Psoas muscle (tissue), 8 donors: ENCODE results near the gene GLT1D1. TPM values are rescaled to one million over a fixed set of nuclear protein-coding genes. Genes with fewer than 3 reads are reported as not detected.
"Not testable (repeated sequence)": the region's sequence is repeated elsewhere in the genome, so short reads cannot be mapped to it uniquely, and the experiment has no call there.

Source experiments
- ATAC-seq, 4 donors: fragments of 200-7000 bp; cut with Tn5 transposase; one replicate each; pipeline ENCODE4 v1.9.1; 2020; ENCODE audit warnings: moderate library complexity in 3 of 4, mild to moderate bottlenecking in 2 of 4
- DNase-seq, 2 donors: peaks; one replicate each; pipeline ENCODE4 v3.0.0-alpha.2; 2020
- H3K27ac ChIP-seq: fragments of 200-600 bp; one replicate; pipeline ENCODE4 v1.8.0; 2022
- H3K27me3 ChIP-seq, 3 donors: fragments of 200-600 bp in 1 of 3; one replicate each; pipeline versions ENCODE4 v1.6.1 to v1.8.0; 2013 to 2022; ENCODE audit warnings: low read length in 2 of 3, mild to moderate bottlenecking in 2 of 3, moderate library complexity in 1 of 3; ENCODE audit not compliant: insufficient read depth in 3 of 3
- H3K36me3 ChIP-seq, 2 donors: fragments of 200-600 bp in 1 of 2; one replicate each; pipeline versions ENCODE4 v1.6.1 to v1.8.0; 2013 to 2022; ENCODE audit warnings: low read depth in 1 of 2, mild to moderate bottlenecking in 1 of 2, moderate library complexity in 1 of 2; ENCODE audit not compliant: insufficient read depth in 1 of 2
- H3K4me1 ChIP-seq: fragments of 200-600 bp; one replicate; pipeline ENCODE4 v1.8.0; 2022
- H3K4me3 ChIP-seq: fragments of 200-600 bp; one replicate; pipeline ENCODE4 v1.8.0; 2022; ENCODE audit warnings: mild to moderate bottlenecking
- H3K9me3 ChIP-seq: fragments of 200-600 bp; one replicate; pipeline ENCODE4 v1.8.0; 2022
- WGBS, 3 donors: extraction: QIAGEN DNeasy Blood & Tissue Kit; methylation state at CpG; one replicate each; pipeline versions ENCODE4 v1.1.6 to v1.1.7; 2013; 5-methylcytosine and 5-hydroxymethylcytosine counted together
- intact Hi-C, 2 donors: fragments of 100-400 bp; cut with DNase I; formaldehyde crosslinking; loops; one replicate each; pipeline versions ENCODE4 v1.11.0 to v1.14.2; 2022
- polyA plus RNA-seq, 3 donors: library from polyadenylated mRNA; stranded (reverse); fragments of 200-250 nt; gene quantifications; one replicate each; pipeline ENCODE4 v1.2.3, GENCODE V29; 2013
- total RNA-seq, 4 donors: library from RNA; stranded (reverse); fragmentation: NEBNext Ultra II Directional in 2 of 4; extraction: Animal tissue kit (Norgen Biotek cat#: 25700) in 2 of 4; gene quantifications; one replicate each; pipeline versions ENCODE4 v1.2.1 to v1.2.4, GENCODE V29; 2021 to 2023
- TF ChIP-seq, protein P1 (sequence below): fragments of 200-600 bp; IDR thresholded peaks from one replicate; pipeline ENCODE4 v1.8.0; 2022; ENCODE audit warnings: antibody characterized with exemption
- donor health status: healthy with polysubstance abuse.
- donor health status: DM: no; HTN: no; CAD: no; lungs with moderate emphysema.
- donor health status: Bipolar disorder and iron deficiency.
- donor health status: healthy.
- donor health status: DM: yes; HTN: yes; CAD: no.
- donor health status: DM: no; HTN: no; CAD: no.
- donor health status: DM: no; HTN: no; CAD: no.
- donor health status: DM: yes; HTN: yes; CAD: no.

The GLT1D1 gene
- total and polyA plus RNA-seq, 7 donors: 0.32 to 3.1 (median 0.95) TPM

- H3K4me1 ChIP-seq: no peaks in the 10 kb centered on the region
- H3K27me3 ChIP-seq: no peaks in the 10 kb centered on the region
- intact Hi-C loops: no loop called here
- no peak overlapping the region for H3K27ac ChIP-seq
- no peak overlapping the region for H3K4me3 ChIP-seq
- H3K9me3 ChIP-seq: no peaks in the 10 kb centered on the region
- ATAC-seq (no peak), DNase-seq (no peak)
- 43 to 50% (median 46%) methylated on average over 8 of the region's 8 CpGs for WGBS, 3 donors
- H3K36me3 ChIP-seq: no peaks in the 10 kb centered on the region
- TF ChIP-seq, protein P1, sequence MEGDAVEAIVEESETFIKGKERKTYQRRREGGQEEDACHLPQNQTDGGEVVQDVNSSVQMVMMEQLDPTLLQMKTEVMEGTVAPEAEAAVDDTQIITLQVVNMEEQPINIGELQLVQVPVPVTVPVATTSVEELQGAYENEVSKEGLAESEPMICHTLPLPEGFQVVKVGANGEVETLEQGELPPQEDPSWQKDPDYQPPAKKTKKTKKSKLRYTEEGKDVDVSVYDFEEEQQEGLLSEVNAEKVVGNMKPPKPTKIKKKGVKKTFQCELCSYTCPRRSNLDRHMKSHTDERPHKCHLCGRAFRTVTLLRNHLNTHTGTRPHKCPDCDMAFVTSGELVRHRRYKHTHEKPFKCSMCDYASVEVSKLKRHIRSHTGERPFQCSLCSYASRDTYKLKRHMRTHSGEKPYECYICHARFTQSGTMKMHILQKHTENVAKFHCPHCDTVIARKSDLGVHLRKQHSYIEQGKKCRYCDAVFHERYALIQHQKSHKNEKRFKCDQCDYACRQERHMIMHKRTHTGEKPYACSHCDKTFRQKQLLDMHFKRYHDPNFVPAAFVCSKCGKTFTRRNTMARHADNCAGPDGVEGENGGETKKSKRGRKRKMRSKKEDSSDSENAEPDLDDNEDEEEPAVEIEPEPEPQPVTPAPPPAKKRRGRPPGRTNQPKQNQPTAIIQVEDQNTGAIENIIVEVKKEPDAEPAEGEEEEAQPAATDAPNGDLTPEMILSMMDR: no peak
These were observed 12.3 kb upstream of the GLT1D1 start for GRCh38 chr12:128840862-128841468.

- Histone ChIP-seq H3K27me3 (no peaks in the 10 kb centered on the region), H3K4me3 (no peak overlapping the region), H3K4me1 (no peaks in the 10 kb centered on the region), H3K9me3 (no peaks in the 10 kb centered on the region), H3K36me3 (no peaks in the 10 kb centered on the region), H3K27ac (no peak overlapping the region)
- TF ChIP-seq, protein P1: no peak
- WGBS, 3 donors: 87 to 93% (median 93%) methylated on average over 11 of the region's 11 CpGs
- ATAC-seq (no peak), DNase-seq (no peak)
- intact Hi-C loops: no loop called here
These were observed 10.7 kb upstream of the GLT1D1 start for GRCh38 chr12:128842579-128842978.

DNA sequence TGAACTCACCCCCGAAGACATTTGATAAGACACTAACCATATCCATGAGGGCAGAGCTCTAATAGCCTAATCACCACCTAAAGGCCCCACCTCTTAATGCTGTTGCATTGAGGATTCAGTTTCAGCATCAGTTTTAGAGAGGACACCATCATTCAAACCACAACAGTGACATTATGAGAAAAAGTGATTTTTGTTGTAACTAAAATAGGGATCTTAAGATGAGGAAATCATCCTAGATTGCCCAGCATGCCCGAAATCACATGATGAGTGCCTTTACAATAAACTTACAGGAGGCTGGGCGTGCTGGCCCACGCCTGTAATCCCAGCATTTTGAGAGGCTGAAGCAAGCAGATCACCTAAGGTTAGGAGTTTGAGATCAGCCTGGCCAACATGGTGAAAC lies 9.7 kb upstream of the GLT1D1 start:
- H3K9me3 ChIP-seq: no peaks in the 10 kb centered on the region
- no peak for DNase-seq
- no peaks in the 10 kb centered on the region for H3K27me3 ChIP-seq
- H3K27ac ChIP-seq: no peak overlapping the region
- H3K36me3 ChIP-seq: no peaks in the 10 kb centered on the region
- ATAC-seq: no peak
- no peaks in the 10 kb centered on the region for H3K4me1 ChIP-seq
- TF ChIP-seq, protein P1: no peak
- WGBS, 3 donors: 83 to 92% (median 88%) methylated on average over 4 of the region's 4 CpGs
- H3K4me3 ChIP-seq: no peak overlapping the region
- intact Hi-C loops: no loop called here

DNA sequence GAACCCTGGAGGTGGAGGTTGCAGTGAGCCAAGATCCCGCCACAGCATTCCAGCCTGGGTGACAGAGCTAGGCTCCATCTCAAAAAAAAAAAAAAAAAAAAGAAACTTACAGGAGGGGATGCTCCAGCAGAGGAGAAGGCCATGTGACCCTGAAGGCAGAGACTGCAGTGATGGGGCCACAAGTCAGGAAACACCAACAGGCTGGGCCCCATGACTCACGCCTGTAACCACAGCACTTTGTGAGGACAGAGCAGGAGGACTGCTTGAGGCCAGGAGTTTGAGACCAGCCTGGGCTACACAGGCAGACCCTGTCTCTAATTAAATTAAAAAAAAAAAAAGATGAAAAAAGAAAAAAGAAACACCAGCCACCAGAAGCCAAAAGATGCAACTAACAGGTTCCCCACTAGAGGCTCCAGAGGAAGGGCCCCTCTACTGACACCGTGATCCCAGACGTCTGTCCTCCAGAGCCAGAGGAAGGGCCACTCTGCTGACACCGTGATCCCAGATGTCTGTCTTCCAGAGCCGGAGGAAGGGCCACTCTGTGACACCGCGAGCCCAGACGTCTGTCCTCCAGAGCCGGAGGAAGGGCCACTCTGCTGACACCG lies 9.1 kb upstream of the GLT1D1 start:
- no peak overlapping the region for H3K4me3 ChIP-seq
- no peak for ATAC-seq
- WGBS, 3 donors: 67 to 69% (median 69%) methylated on average over 11 of the region's 11 CpGs
- no peaks in the 10 kb centered on the region for H3K36me3 ChIP-seq
- no peak overlapping the region for H3K27ac ChIP-seq
- no peaks in the 10 kb centered on the region for H3K4me1 ChIP-seq
- DNase-seq: no peak
- TF ChIP-seq, protein P1: no peak
- intact Hi-C loops: no loop called here
- H3K27me3 ChIP-seq: no peaks in the 10 kb centered on the region
- no peaks in the 10 kb centered on the region for H3K9me3 ChIP-seq

DNA sequence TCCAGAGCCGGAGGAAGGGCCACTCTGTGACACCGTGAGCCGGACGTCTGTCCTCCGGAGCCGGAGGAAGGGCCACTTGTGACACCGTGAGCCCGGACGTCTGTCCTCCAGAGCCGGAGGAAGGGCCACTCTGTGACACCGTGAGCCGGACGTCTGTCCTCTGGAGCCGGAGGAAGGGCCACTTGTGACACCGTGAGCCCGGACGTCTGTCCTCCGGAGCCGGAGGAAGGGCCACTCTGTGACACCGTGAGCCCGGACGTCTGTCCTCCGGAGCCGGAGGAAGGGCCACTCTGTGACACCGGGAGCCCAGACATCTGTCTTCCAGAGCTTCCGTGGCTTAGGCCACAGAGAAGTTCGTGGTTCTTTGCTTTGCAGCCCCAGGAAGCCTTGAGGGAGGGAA lies 6.6 kb upstream of the GLT1D1 start:
- H3K4me1 ChIP-seq, DNase-seq, H3K9me3 ChIP-seq, H3K4me3 ChIP-seq, intact Hi-C loops, H3K27ac ChIP-seq, ATAC-seq, H3K36me3 ChIP-seq, H3K27me3 ChIP-seq: not testable (repeated sequence)
- 84 to 92% (median 86%) methylated on average over 13 to 27 of the region's 27 CpGs for WGBS, 3 donors
